ENCODE results near the gene DHRSX.

DNA sequence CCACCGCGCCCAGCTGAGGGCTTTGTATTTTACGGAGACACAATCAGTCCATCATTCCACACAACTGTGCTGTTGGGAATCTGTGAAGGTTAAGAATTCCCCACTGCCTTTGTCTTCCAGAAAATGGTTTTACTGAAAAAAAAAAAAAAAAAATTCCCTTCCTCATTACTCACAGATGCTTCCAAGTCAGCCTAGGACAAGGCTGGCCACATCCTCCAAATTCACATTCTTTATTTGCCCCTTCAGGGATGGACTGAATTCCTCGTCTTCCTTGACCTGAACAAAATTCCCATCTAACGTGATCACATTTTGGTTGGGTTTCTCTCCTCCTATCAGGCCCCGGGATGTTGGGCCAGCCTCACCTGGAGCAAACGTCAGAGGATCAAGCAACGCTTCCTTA is 130.3 kb downstream of the DHRSX start:
- TF ChIP-seq EZH2phosphoT487 (IDR thresholded peaks at IDR 0.05; ENCODE audit: insufficient read depth, low read depth) (no peak), EZH2 (IDR thresholded peaks at IDR 0.05; ENCODE audit: insufficient read depth, poor library complexity, severe bottlenecking) (no peak)

Measured in GM23248 (cell line).